Globus pallidus (tissue), 1 donor: ENCODE results near the gene HSFY1.
"Not testable (repeated sequence)": the region's sequence is repeated elsewhere in the genome, so short reads cannot be mapped to it uniquely, and the experiment has no call there.

Experiments used
- DNase-seq: peaks from one replicate; pipeline ENCODE4 v3.0.0-alpha.2; 2015; ENCODE audit warnings: low spot score

HSFY1 gene

GRCh38 chrY:18546420-18546819, at the start of gene HSFY1:
HSFY1 (plus strand) TSS chrY:18546720; CDS start chrY:18546788, 68 bp downstream.
- not testable (repeated sequence) for DNase-seq

- DNase-seq: not testable (repeated sequence)
Measured at GRCh38 chrY:18504266-18504665, 42.3 kb upstream of the HSFY1 start.

- not testable (repeated sequence) for DNase-seq
Measured at GRCh38 chrY:18530995-18531655, 15.4 kb upstream of the HSFY1 start.

- DNase-seq: not testable (repeated sequence)
Measured at GRCh38 chrY:18538952-18539351, 7.6 kb upstream of the HSFY1 start.

- DNase-seq: not testable (repeated sequence)
Measured at GRCh38 chrY:18553132-18553531, 6.6 kb downstream of the HSFY1 start.

GRCh38 chrY:18565915-18566314, 19.4 kb downstream of the HSFY1 start:
- not testable (repeated sequence) for DNase-seq
